HepG2 (cell line): Measurements from ENCODE around the gene PPM1H. TPM values are rescaled to one million over a fixed set of nuclear protein-coding genes. Genes with fewer than 3 reads are reported as not detected.

Source experiments
- ATAC-seq: fragments of 200-7000 bp; cut with Tn5 transposase; 3 replicates; pipeline ENCODE4 v1.9.1; 2020; ENCODE audit warnings: mild to moderate bottlenecking, moderate library complexity
- BruUV-seq: library from RNA; stranded (reverse); fragments of 400-500 nt; replicated peaks from 2 replicates; lab custom pipeline; 2021; lab: Mats Ljungman, UMichigan
- CTCF ChIA-PET: fragments of 300-600 bp; formaldehyde crosslinking; extraction: SDS; loops from one replicate; lab custom pipeline; 2021; ENCODE audit warnings: low total read pairs, inconsistent platforms, low intra/inter-chr PET ratio; lab: Yijun Ruan, JAX
- POLR2A ChIA-PET: fragments of 350-600 bp; sonication (Branson Sonifier 250); formaldehyde crosslinking; loops from one replicate; lab custom pipeline; 2020; ENCODE audit warnings: antibody characterized with exemption, inconsistent platforms; lab: Yijun Ruan, JAX
- DNase-seq: peaks from one replicate; pipeline ENCODE4 v3.0.0-alpha.2; 2015; ENCODE audit warnings: low spot score
- FAIRE-seq: peaks from 3 replicates; lab custom pipeline; 2011; peaks lifted over from hg19 to GRCh38; lab: Jason Lieb, UNC
- H2AFZ ChIP-seq: one replicate; pipeline ENCODE4 v1.6.1; 2011; ENCODE audit warnings: low read length, inconsistent platforms
- H3K27ac ChIP-seq: fragments of 300-600 bp; 3 replicates; pipeline ENCODE4 v1.8.0; 2011; ENCODE audit warnings: mixed run types, mild to moderate bottlenecking, mixed read lengths, low read length, inconsistent platforms; ENCODE audit not compliant: insufficient read depth; ENCODE audit errors: extremely low read length
- H3K27me3 ChIP-seq, 2 experiments: fragments of 200-600 bp in 1 of 2; 2 replicates in 1 of 2; 3 replicates in 1 of 2; pipeline versions ENCODE4 v1.6.0 to v1.8.0; 2011; ENCODE audit warnings: low read length in 2 of 2, mild to moderate bottlenecking in 2 of 2, moderate library complexity in 2 of 2, inconsistent platforms in 1 of 2; ENCODE audit not compliant: insufficient read depth in 2 of 2, control insufficient read depth in 1 of 2
- H3K36me3 ChIP-seq, 2 experiments: fragments of 200-600 bp in 1 of 2; replicated peaks in 1 of 2; 2 replicates in 1 of 2; 3 replicates in 1 of 2; pipeline versions ENCODE4 v1.5.1 to v1.8.0; 2011; ENCODE audit warnings: low read length in 2 of 2, inconsistent platforms in 1 of 2; ENCODE audit not compliant: insufficient read depth in 2 of 2, control insufficient read depth in 1 of 2
- H3K4me1 ChIP-seq: 2 replicates; pipeline ENCODE4 v1.5.1; 2012; ENCODE audit warnings: low read length, inconsistent platforms; ENCODE audit not compliant: insufficient read depth
- H3K4me2 ChIP-seq: 2 replicates; pipeline ENCODE4 v1.6.0; 2011; ENCODE audit warnings: low read depth, low read length, inconsistent platforms
- H3K4me3 ChIP-seq, 3 experiments: fragments of 200-600 bp in 1 of 3; sonication (generic), shearing (Covaris generic) in 1 of 3; replicated peaks in 1 of 3; 2 replicates each; pipeline ENCODE4 v1.5.1; 2011 to 2016; ENCODE audit warnings: low read length in 3 of 3, inconsistent platforms in 2 of 3, low read depth in 2 of 3, mild to moderate bottlenecking in 2 of 3, control low read depth in 1 of 3, mixed read lengths in 1 of 3; ENCODE audit not compliant: insufficient read depth in 1 of 3
- H3K79me2 ChIP-seq: one replicate; pipeline ENCODE4 v1.6.1; 2011; ENCODE audit warnings: low read length, inconsistent platforms; ENCODE audit not compliant: insufficient read depth
- H3K9ac ChIP-seq: 2 replicates; pipeline ENCODE4 v1.6.0; 2011; ENCODE audit warnings: mild to moderate bottlenecking, low read depth, low read length, inconsistent platforms; ENCODE audit not compliant: insufficient read depth
- H3K9me3 ChIP-seq: 2 replicates; pipeline ENCODE4 v1.5.1; 2012; ENCODE audit warnings: mild to moderate bottlenecking, low read length
- H4K20me1 ChIP-seq: 2 replicates; pipeline ENCODE4 v1.6.0; 2011; ENCODE audit warnings: inconsistent platforms, mild to moderate bottlenecking, low read length, moderate library complexity; ENCODE audit not compliant: insufficient read depth
- MEIS2 ChIP-seq: sonication (generic); formaldehyde crosslinking; IDR thresholded peaks from 2 replicates; pipeline ENCODE4 v1.9.0; 2021; ENCODE audit warnings: mild to moderate bottlenecking, missing genetic modification reagents
- NKX3-1 ChIP-seq: sonication (generic); formaldehyde crosslinking; IDR thresholded peaks from 2 replicates; pipeline ENCODE4 v1.5.0; 2020; ENCODE audit warnings: missing genetic modification reagents
- NR2F6 ChIP-seq, 2 experiments: IDR thresholded peaks; 2 replicates each; pipeline ENCODE4 v1.6.1; 2016; ENCODE audit warnings: antibody characterized with exemption in 1 of 2, mild to moderate bottlenecking in 1 of 2
- PRPF4 ChIP-seq: fragments of 200-400 bp; formaldehyde crosslinking; IDR thresholded peaks from 2 replicates; pipeline ENCODE4 v1.6.1; 2016; ENCODE audit warnings: low read length, low read depth; ENCODE audit not compliant: poor library complexity, severe bottlenecking
- TBX2 ChIP-seq: sonication (generic); formaldehyde crosslinking; IDR thresholded peaks from 2 replicates; pipeline ENCODE4 v1.5.0; 2020; ENCODE audit warnings: missing genetic modification reagents, mild to moderate bottlenecking, borderline replicate concordance
- ZBTB42 ChIP-seq: sonication (generic); formaldehyde crosslinking; IDR thresholded peaks from 2 replicates; pipeline ENCODE4 v1.5.0; 2020; ENCODE audit warnings: mild to moderate bottlenecking, missing genetic modification reagents
- ZFAT ChIP-seq: sonication (generic); formaldehyde crosslinking; conservative IDR thresholded peaks from 2 replicates; pipeline ENCODE4 v1.8.1; 2023; ENCODE audit warnings: missing genetic modification reagents, inconsistent platforms
- ZNF101 ChIP-seq: sonication (generic); formaldehyde crosslinking; IDR thresholded peaks from 2 replicates; pipeline ENCODE4 v1.4.0; 2020; ENCODE audit warnings: mild to moderate bottlenecking, low read depth, missing genetic modification reagents, borderline replicate concordance
- ZNF350 ChIP-seq: sonication (generic); formaldehyde crosslinking; IDR thresholded peaks from 2 replicates; pipeline ENCODE4 v1.4.0; 2020; ENCODE audit warnings: mild to moderate bottlenecking, low read depth, missing genetic modification reagents, borderline replicate concordance
- ZNF44 ChIP-seq: sonication (generic); formaldehyde crosslinking; IDR thresholded peaks from 2 replicates; pipeline ENCODE4 v1.5.1; 2020; ENCODE audit warnings: mild to moderate bottlenecking, missing genetic modification reagents
- ZNF709 ChIP-seq: sonication (generic); formaldehyde crosslinking; IDR thresholded peaks from 2 replicates; pipeline ENCODE4 v1.5.0; 2020; ENCODE audit warnings: mild to moderate bottlenecking, missing genetic modification reagents
- WGBS: methylation state at CpG from one replicate; pipeline ENCODE4 v1.1.6; 2017; ENCODE audit warnings: low lambda C conversion rate; 5-methylcytosine and 5-hydroxymethylcytosine counted together
- in situ Hi-C: cut with HindIII; loops from 2 replicates; pipeline ENCODE4 v1.10.0; 2017; ENCODE audit warnings: low pct_unique_long_range_greater_than_20kb; ENCODE audit not compliant: extremely low pct_ligation_motif_present
- intact Hi-C: fragments of 100-400 bp; cut with micrococcal nuclease; formaldehyde crosslinking; loops from one replicate; pipeline ENCODE4 v1.10.0; 2022; ENCODE audit not compliant: unreplicated experiment
- polyA plus RNA-seq, 8 experiments: library from polyadenylated mRNA; depleted of rRNA in 3 of 8; stranded (reverse) in 7 of 8; unstranded in 1 of 8; fragments of >200 nt; fragmentation: Illumina TruSeq in 4 of 8; extraction: Trizol in 4 of 8; gene quantifications; 2 replicates each; pipeline versions ENCODE4 v1.2.1 to v1.2.3, GENCODE V29; 2011 to 2016; ENCODE audit warnings: low read depth in 4 of 8, missing spikeins in 1 of 8, mixed read lengths in 1 of 8; ENCODE audit not compliant: insufficient read depth in 1 of 8
- total RNA-seq, 5 experiments: library from RNA; depleted of rRNA; stranded (reverse); fragments of >200 nt; fragmentation: Illumina TruSeq; extraction: Trizol; gene quantifications; 2 replicates each; pipeline ENCODE4 v1.2.3, GENCODE V29; 2016; ENCODE audit warnings: low read depth in 1 of 5
- TF ChIP-seq, protein P1 (sequence below): sonication (generic); formaldehyde crosslinking; conservative IDR thresholded peaks from 2 replicates; pipeline ENCODE4 v1.4.0; 2020; ENCODE audit warnings: missing genetic modification reagents
- TF ChIP-seq, protein P2 (sequence below): sonication (generic); formaldehyde crosslinking; IDR thresholded peaks from 2 replicates; pipeline ENCODE4 v1.9.0; 2022; ENCODE audit warnings: missing genetic modification reagents, mild to moderate bottlenecking, borderline replicate concordance
- TF ChIP-seq, protein P3 (sequence below): sonication (generic); formaldehyde crosslinking; IDR thresholded peaks from 2 replicates; pipeline ENCODE4 v1.5.0; 2020; ENCODE audit warnings: missing genetic modification reagents

The PPM1H gene
- total and polyA plus RNA-seq, 2 of the 13 experiments (the other 11 are each of a cell fraction or from before 2014, with no cell fraction given): 29.1 to 38.1 TPM

DNA sequence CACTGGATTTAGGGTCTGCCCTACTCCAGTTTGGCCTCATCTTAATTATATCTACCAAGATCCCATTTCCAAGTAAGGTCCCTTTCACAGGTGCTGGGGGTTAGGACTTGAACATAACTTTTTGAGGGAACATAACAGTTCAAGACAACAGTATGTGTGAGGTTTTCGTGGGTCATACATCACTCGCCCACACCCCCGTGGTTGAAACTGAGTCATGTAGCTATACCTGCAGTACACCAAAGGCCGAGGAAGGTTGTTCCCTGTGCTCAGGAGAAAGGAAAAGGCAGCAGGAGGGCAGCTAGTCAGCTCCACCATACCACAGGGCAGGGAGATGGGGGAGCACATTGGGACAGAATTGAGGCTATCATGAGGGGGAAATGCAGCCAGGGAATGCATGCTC lies 167.0 kb downstream of the PPM1H start (continued):
- TF ChIP-seq ZNF350 (CRISPR knock-in tag) (no peak), PRPF4 (no peak)

DNA sequence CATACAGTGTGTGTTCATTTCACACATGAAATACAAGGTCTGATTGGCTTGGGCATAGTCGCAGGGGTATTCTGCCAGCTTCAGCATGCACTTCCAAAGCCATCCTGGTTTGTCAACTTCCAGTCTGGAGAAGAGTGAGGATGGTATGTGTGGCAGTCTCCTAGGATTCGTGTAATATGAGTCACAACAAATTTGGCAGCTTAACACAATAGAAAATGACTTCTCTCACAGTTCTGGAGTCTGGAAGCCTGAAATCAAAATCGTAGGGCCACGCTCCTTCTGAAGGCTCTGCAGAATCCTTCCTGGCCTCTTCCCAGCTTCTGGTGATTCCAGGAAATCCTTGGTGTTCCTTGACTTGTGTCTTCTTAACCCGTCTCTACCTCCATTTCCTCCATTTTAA lies 167.5 kb downstream of the PPM1H start:
- Histone ChIP-seq H3K4me3 (no peak overlapping the region), H3K79me2 (no peaks in the 10 kb centered on the region), H3K4me1 (peaks cover 11% of the 10 kb centered on the region; the same call in 1 of the 2 replicates), H2AFZ (no peak overlapping the region), H3K4me2 (no peak overlapping the region), H3K27ac (no peak overlapping the region), H3K36me3 (peaks cover 13 to 60% of the 10 kb centered on the region in 2 experiments), H3K9ac (no peak overlapping the region), H3K27me3 (no peaks in the 10 kb centered on the region), H4K20me1 (peaks cover 3% of the 10 kb centered on the region; the same call in 1 of the 2 replicates), H3K9me3 (no peaks in the 10 kb centered on the region)
- no TSS peak for BruUV-seq
- DNase-seq (no peak), FAIRE-seq (no peak), ATAC-seq (no peak)
- intact Hi-C loops (no loop called here), in situ Hi-C loops (no loop called here)
- TF ChIP-seq ZBTB42: no peak
- TF ChIP-seq, protein P1, sequence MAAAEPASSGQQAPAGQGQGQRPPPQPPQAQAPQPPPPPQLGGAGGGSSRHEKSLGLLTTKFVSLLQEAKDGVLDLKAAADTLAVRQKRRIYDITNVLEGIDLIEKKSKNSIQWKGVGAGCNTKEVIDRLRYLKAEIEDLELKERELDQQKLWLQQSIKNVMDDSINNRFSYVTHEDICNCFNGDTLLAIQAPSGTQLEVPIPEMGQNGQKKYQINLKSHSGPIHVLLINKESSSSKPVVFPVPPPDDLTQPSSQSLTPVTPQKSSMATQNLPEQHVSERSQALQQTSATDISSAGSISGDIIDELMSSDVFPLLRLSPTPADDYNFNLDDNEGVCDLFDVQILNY (CRISPR knock-in tag): no peak
- TF ChIP-seq ZFAT (CRISPR knock-in tag): no peak
- TF ChIP-seq, protein P2, sequence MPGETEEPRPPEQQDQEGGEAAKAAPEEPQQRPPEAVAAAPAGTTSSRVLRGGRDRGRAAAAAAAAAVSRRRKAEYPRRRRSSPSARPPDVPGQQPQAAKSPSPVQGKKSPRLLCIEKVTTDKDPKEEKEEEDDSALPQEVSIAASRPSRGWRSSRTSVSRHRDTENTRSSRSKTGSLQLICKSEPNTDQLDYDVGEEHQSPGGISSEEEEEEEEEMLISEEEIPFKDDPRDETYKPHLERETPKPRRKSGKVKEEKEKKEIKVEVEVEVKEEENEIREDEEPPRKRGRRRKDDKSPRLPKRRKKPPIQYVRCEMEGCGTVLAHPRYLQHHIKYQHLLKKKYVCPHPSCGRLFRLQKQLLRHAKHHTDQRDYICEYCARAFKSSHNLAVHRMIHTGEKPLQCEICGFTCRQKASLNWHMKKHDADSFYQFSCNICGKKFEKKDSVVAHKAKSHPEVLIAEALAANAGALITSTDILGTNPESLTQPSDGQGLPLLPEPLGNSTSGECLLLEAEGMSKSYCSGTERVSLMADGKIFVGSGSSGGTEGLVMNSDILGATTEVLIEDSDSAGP (CRISPR knock-in tag): no peak
- no peak for TF ChIP-seq ZNF709 (CRISPR knock-in tag)
- TF ChIP-seq ZNF101 (CRISPR knock-in tag): no peak
- no peak for TF ChIP-seq ZNF44 (CRISPR knock-in tag)
- no peak for TF ChIP-seq MEIS2 (CRISPR knock-in tag)
- TF ChIP-seq TBX2 (CRISPR knock-in tag): no peak
- no peak for TF ChIP-seq NKX3-1 (CRISPR knock-in tag)
- TF ChIP-seq, protein P3, sequence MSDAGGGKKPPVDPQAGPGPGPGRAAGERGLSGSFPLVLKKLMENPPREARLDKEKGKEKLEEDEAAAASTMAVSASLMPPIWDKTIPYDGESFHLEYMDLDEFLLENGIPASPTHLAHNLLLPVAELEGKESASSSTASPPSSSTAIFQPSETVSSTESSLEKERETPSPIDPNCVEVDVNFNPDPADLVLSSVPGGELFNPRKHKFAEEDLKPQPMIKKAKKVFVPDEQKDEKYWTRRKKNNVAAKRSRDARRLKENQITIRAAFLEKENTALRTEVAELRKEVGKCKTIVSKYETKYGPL: no peak
- TF ChIP-seq NR2F6 (IDR thresholded peaks at IDR 0.05): no peak
- no peak for TF ChIP-seq NR2F6 (CRISPR knock-in tag; IDR thresholded peaks at IDR 0.05)
- 97% methylated on average over 5 of the region's 5 CpGs for WGBS
- ChIA-PET POLR2A (no interaction called here), CTCF (no interaction called here)
